ENCODE results near the gene CGN.

Gene CGN

DNA sequence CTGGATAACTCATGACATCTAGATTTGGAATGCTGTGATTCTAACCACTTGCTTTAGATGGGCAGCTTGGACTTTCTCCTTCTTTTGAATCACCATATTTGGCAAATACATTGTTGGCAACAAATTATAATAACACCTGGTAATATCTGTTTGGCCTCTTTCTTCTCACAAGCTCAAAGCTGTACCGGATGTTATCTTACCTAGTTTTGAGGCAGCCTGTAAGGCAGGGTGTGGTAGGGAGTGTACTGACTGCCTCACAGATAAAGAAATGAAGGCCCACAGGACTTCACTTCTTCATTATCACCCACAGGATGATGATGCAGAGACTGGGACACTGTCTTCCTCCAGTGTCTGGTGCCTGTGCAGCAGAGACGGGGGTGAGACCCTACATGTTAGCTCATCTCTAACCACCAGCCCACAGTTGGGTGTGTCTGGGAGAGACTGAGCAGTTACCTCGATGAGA, 57.5 kb downstream of the CGN start:
- TF ChIP-seq, protein P1, sequence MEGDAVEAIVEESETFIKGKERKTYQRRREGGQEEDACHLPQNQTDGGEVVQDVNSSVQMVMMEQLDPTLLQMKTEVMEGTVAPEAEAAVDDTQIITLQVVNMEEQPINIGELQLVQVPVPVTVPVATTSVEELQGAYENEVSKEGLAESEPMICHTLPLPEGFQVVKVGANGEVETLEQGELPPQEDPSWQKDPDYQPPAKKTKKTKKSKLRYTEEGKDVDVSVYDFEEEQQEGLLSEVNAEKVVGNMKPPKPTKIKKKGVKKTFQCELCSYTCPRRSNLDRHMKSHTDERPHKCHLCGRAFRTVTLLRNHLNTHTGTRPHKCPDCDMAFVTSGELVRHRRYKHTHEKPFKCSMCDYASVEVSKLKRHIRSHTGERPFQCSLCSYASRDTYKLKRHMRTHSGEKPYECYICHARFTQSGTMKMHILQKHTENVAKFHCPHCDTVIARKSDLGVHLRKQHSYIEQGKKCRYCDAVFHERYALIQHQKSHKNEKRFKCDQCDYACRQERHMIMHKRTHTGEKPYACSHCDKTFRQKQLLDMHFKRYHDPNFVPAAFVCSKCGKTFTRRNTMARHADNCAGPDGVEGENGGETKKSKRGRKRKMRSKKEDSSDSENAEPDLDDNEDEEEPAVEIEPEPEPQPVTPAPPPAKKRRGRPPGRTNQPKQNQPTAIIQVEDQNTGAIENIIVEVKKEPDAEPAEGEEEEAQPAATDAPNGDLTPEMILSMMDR (IDR thresholded peaks at IDR 0.05; ENCODE audit: insufficient read depth, low read length, poor library complexity, severe bottlenecking) = no peak
- no peaks in the 10 kb centered on the region for H3K27me3 ChIP-seq (replicated peaks; ENCODE audit: control insufficient read depth, insufficient read depth, low read length)
- H3K4me3 ChIP-seq (replicated peaks; ENCODE audit: low read depth, low read length) = no peak overlapping the region
- H3K36me3 ChIP-seq (ENCODE audit: control insufficient read depth, insufficient read depth, low read length) = no peaks in the 10 kb centered on the region
- no peak for DNase-seq (ENCODE audit: extremely low read depth, insufficient read length)

DNA sequence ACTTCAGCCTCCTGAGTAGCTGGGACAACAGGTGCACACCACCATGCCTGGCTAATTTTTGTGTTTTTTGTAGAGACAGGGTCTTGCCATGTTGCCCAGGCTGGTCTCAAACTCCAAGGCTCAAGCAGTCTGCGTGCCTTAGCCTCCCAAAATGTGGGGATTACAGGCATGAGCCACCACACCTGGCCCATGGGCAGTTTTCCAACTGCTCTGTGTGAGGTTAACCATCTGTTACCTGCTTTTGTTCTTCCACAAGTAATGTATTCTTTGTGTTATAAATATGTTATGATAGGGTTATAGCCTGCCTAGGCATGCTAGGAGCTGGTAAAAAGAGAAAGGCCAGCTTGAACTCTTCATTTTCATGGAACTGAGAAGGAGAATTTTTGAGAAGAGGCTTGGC, 59.6 kb downstream of the CGN start:
- TF ChIP-seq, protein P1 (IDR thresholded peaks at IDR 0.05; ENCODE audit: insufficient read depth, low read length, poor library complexity, severe bottlenecking) = no peak
- Histone ChIP-seq H3K4me3 (replicated peaks; ENCODE audit: low read depth, low read length) (no peak overlapping the region), H3K27me3 (replicated peaks; ENCODE audit: control insufficient read depth, insufficient read depth, low read length) (no peaks in the 10 kb centered on the region), H3K36me3 (ENCODE audit: control insufficient read depth, insufficient read depth, low read length) (no peaks in the 10 kb centered on the region)
- no peak for DNase-seq (ENCODE audit: extremely low read depth, insufficient read length)

DNA sequence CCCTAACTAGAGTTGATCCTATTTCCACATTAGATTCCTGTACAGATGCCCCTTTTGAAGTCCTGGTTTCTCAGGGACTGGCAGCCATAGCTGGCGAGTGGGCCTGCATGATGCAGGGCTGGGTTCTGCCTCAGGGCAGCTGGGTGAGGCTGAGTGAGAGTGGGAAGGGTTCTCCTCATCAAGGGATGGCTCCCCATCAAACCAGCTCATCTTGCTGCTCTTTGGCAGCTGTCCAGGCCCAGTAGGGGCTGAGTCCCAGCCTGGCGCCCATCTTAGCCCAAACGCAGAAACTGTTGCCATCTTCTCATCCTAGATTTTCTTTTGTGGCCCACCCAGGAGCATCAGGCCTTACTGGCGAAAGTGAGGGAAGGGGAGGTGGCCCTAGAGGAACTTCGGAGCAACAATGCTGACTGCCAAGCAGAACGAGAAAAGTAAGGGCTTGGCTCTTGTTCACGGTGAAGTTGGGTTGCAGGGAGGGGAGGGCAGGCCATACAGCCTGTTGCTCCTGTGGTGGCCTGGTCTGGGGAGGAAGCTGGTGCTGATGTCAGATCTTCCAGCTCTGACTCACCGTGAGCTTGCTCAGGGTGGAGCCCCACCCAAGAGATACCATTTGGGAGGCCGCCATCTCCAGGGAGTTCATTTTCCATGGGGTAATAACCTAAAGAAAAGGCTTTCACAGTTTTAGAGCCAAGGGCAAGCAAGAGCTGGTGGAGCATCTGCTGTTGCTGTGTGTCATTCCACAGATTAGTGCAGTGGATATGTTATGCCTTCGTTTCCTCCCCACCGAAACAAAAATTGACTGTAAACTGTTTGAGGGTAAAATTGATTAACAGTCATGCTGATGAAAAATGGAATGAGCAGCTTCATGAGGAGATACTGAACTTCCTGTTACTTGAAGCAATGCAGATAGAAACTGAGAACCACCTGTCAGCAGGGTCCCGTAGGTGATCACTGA, 63.7 kb downstream of the CGN start:
- H3K36me3 ChIP-seq (ENCODE audit: control insufficient read depth, insufficient read depth, low read length) = no peaks in the 10 kb centered on the region
- H3K4me3 ChIP-seq (replicated peaks; ENCODE audit: low read depth, low read length) = no peak overlapping the region
- TF ChIP-seq, protein P1 (IDR thresholded peaks at IDR 0.05; ENCODE audit: insufficient read depth, low read length, poor library complexity, severe bottlenecking) = no peak
- no peak for DNase-seq (ENCODE audit: extremely low read depth, insufficient read length)
- no peaks in the 10 kb centered on the region for H3K27me3 ChIP-seq (replicated peaks; ENCODE audit: control insufficient read depth, insufficient read depth, low read length)

DNA sequence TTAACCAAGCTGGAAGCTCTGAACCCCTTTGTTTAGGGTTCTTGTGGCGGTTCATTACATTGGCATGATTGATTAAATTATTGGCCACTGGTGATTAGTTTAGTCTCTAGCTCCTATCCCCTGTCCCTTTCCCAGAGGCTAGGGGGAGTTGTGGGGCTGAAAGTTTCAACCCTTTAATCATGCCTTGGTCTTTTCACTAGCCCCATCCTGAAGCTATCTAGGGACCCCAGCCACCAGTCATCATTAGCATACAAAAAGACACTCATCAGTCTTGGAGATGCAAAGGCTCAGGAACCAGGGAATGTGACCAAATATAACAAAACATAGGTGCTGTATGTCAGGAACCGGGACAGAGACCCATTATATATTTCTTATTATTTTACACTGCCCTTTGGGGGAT, 66.0 kb downstream of the CGN start:
- TF ChIP-seq, protein P1 (IDR thresholded peaks at IDR 0.05; ENCODE audit: insufficient read depth, low read length, poor library complexity, severe bottlenecking) = no peak
- H3K27me3 ChIP-seq (replicated peaks; ENCODE audit: control insufficient read depth, insufficient read depth, low read length) = no peaks in the 10 kb centered on the region
- H3K36me3 ChIP-seq (ENCODE audit: control insufficient read depth, insufficient read depth, low read length) = no peaks in the 10 kb centered on the region
- H3K4me3 ChIP-seq (replicated peaks; ENCODE audit: low read depth, low read length) = no peak overlapping the region
- DNase-seq (ENCODE audit: extremely low read depth, insufficient read length) = no peak

DNA sequence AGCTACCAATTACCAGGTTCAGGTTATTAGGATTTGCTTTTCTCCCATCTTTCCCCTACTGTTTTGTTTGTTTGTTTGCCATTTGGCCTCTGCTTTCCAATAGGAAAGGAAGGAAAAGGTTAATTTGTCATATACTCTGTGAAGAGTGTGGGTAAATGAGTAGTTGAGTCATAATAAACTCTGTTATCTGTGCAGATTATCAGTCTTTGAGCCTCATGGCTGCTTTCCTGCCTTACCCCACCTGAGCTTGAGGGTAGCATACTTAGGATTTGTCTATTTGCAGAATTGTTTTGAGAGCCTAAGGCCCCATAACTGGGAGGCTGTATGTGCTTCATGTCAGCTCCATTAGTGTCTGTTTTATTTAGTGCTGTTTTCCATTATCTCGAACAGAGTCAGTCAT, 67.8 kb downstream of the CGN start:
- Histone ChIP-seq H3K4me3 (replicated peaks; ENCODE audit: low read depth, low read length) (no peak overlapping the region), H3K27me3 (replicated peaks; ENCODE audit: control insufficient read depth, insufficient read depth, low read length) (no peaks in the 10 kb centered on the region), H3K36me3 (ENCODE audit: control insufficient read depth, insufficient read depth, low read length) (no peaks in the 10 kb centered on the region)
- DNase-seq (ENCODE audit: extremely low read depth, insufficient read length) = no peak
- TF ChIP-seq, protein P1 (IDR thresholded peaks at IDR 0.05; ENCODE audit: insufficient read depth, low read length, poor library complexity, severe bottlenecking) = no peak

All from GM06990 (cell line).